DOHH2 (cell line): ENCODE measurements around the gene CNBD2.

ENCODE experiments used
- H3F3A ChIP-seq: fragments of 200-600 bp; sonication (generic), shearing (Covaris generic); 2 replicates; pipeline ENCODE4 v1.6.0; 2016; ENCODE audit warnings: antibody characterized with exemption, mild to moderate bottlenecking; ENCODE audit not compliant: control insufficient read depth, insufficient read depth
- H3K27ac ChIP-seq: fragments of 200-600 bp; sonication (generic); 2 replicates; pipeline ENCODE4 v1.5.1; 2014; ENCODE audit warnings: low read depth, mild to moderate bottlenecking, low read length, moderate library complexity
- H3K27me3 ChIP-seq: fragments of 200-600 bp; sonication (generic); 2 replicates; pipeline ENCODE4 v1.6.1; 2014; ENCODE audit warnings: mild to moderate bottlenecking, low read length, mixed read lengths; ENCODE audit not compliant: control insufficient read depth
- H3K36me3 ChIP-seq: fragments of 200-600 bp; sonication (generic); 2 replicates; pipeline ENCODE4 v1.6.1; 2014; ENCODE audit warnings: mild to moderate bottlenecking, low read length, moderate library complexity, mixed read lengths; ENCODE audit not compliant: control insufficient read depth
- H3K4me1 ChIP-seq: fragments of 200-600 bp; sonication (generic); 2 replicates; pipeline ENCODE4 v1.6.1; 2014; ENCODE audit warnings: mild to moderate bottlenecking, low read length, mixed read lengths; ENCODE audit not compliant: control insufficient read depth
- H3K4me2 ChIP-seq: fragments of 200-600 bp; sonication (generic); 2 replicates; pipeline ENCODE4 v1.6.0; 2014; ENCODE audit warnings: mild to moderate bottlenecking, low read length, moderate library complexity
- H3K4me3 ChIP-seq: fragments of 200-600 bp; sonication (generic); 2 replicates; pipeline ENCODE4 v1.5.1; 2014; ENCODE audit warnings: mild to moderate bottlenecking, low read length, mixed read lengths
- H3K79me2 ChIP-seq: fragments of 200-600 bp; sonication (generic); 2 replicates; pipeline ENCODE4 v1.6.1; 2014; ENCODE audit warnings: mild to moderate bottlenecking, low read length, mixed read lengths; ENCODE audit not compliant: control insufficient read depth
- H3K9me2 ChIP-seq: fragments of 200-600 bp; sonication (generic); replicated peaks from 2 replicates; pipeline ENCODE4 v1.6.1; 2014; ENCODE audit warnings: mild to moderate bottlenecking, low read length, mixed read lengths; ENCODE audit not compliant: control insufficient read depth
- H3K9me3 ChIP-seq: fragments of 200-600 bp; sonication (generic); 2 replicates; pipeline ENCODE4 v1.6.1; 2014; ENCODE audit warnings: antibody characterized with exemption, low read length, mixed read lengths; ENCODE audit not compliant: control insufficient read depth, insufficient read depth
- H4K20me1 ChIP-seq: fragments of 200-600 bp; sonication (generic); 2 replicates; pipeline ENCODE4 v1.6.0; 2014; ENCODE audit warnings: low read depth, mild to moderate bottlenecking, antibody characterized with exemption, low read length, moderate library complexity; ENCODE audit not compliant: control insufficient read depth, insufficient read depth
- EZH2phosphoT487 ChIP-seq: fragments of 200-600 bp; sonication (generic); IDR thresholded peaks from 2 replicates; pipeline ENCODE4 v1.6.1; 2017; ENCODE audit warnings: borderline replicate concordance, mild to moderate bottlenecking, antibody characterized with exemption, low read length, moderate library complexity, mixed read lengths
- TF ChIP-seq, protein P1 (sequence below): fragments of 200-600 bp; sonication (generic); IDR thresholded peaks from one replicate; pipeline ENCODE4 v1.5.1; 2014; ENCODE audit warnings: antibody characterized with exemption, mild to moderate bottlenecking, low read depth, low read length; ENCODE audit not compliant: poor library complexity, severe bottlenecking

CNBD2 gene

DNA sequence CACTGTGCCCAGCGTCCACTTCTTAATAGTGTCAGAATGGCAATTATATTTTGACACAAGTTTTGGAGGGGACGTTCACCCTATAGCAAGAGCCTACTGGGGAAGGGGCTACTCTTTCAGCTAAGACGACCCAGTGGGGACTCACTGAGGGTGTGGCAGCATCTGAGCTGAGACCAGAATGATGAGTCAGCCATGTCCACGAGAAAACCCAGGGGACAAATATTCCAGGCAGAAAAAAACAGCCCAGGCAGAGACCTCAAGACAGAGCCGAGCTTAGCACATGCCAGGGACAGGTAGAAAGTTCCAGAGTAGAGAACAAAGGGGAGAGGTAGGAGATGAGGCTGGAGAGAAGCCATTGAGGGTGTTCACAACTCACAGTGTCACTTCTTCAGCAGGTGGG, 11.2 kb downstream of the CNBD2 start:
- H3K36me3 ChIP-seq, result no peaks in the 10 kb centered on the region
- no peaks in the 10 kb centered on the region for H3K9me2 ChIP-seq
- no peaks in the 10 kb centered on the region for H3K79me2 ChIP-seq

DNA sequence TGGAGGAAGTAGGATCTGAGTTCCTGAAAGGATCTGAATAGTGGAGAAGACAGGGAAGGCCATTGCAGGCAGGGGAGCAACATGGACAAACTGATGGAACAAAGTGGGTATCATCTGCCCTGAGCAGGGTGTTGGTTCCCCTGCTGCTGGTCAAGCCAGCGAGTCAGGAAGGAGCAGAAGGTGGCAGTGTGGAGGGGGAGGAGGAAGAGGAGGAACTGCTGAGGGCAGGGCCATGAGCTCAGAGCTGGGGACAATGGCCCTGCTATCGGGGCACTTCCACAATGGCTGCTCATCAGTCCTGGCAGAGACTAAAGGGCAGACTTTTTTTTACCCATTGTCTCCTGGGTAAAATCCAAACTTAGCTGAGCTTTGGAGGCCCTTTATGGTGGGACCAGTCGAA, 13.6 kb downstream of the CNBD2 start:
- Histone ChIP-seq H3K4me1 (peaks cover 88% of the 10 kb centered on the region), H4K20me1 (no peaks in the 10 kb centered on the region), H3K9me2 (no peaks in the 10 kb centered on the region), H3K36me3 (no peaks in the 10 kb centered on the region), H3K79me2 (no peaks in the 10 kb centered on the region), H3K4me2 (0 out of 2 replicates have a peak overlapping the region, but pooled peaks have one; percentile 15), H3F3A (peaks cover 10% of the 10 kb centered on the region), H3K27ac (no peak overlapping the region), H3K4me3 (no peak overlapping the region), H3K9me3 (no peaks in the 10 kb centered on the region), H3K27me3 (no peaks in the 10 kb centered on the region)
- TF ChIP-seq EZH2phosphoT487, result no peak
- TF ChIP-seq, protein P1, sequence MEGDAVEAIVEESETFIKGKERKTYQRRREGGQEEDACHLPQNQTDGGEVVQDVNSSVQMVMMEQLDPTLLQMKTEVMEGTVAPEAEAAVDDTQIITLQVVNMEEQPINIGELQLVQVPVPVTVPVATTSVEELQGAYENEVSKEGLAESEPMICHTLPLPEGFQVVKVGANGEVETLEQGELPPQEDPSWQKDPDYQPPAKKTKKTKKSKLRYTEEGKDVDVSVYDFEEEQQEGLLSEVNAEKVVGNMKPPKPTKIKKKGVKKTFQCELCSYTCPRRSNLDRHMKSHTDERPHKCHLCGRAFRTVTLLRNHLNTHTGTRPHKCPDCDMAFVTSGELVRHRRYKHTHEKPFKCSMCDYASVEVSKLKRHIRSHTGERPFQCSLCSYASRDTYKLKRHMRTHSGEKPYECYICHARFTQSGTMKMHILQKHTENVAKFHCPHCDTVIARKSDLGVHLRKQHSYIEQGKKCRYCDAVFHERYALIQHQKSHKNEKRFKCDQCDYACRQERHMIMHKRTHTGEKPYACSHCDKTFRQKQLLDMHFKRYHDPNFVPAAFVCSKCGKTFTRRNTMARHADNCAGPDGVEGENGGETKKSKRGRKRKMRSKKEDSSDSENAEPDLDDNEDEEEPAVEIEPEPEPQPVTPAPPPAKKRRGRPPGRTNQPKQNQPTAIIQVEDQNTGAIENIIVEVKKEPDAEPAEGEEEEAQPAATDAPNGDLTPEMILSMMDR, result peak; percentile 17

More for the DNA sequence above, 11.2 kb downstream of the CNBD2 start:
- H4K20me1 ChIP-seq, result no peaks in the 10 kb centered on the region
- H3K4me2 ChIP-seq, result no peak overlapping the region
- peaks cover 10% of the 10 kb centered on the region for H3F3A ChIP-seq
- H3K27me3 ChIP-seq, result no peaks in the 10 kb centered on the region
- H3K4me1 ChIP-seq, result peaks cover 80% of the 10 kb centered on the region
- no peak overlapping the region for H3K4me3 ChIP-seq
- peak overlapping the region; percentile 93 for H3K27ac ChIP-seq
- TF ChIP-seq, protein P1, result no peak
- no peak for TF ChIP-seq EZH2phosphoT487
- H3K9me3 ChIP-seq, result no peaks in the 10 kb centered on the region

DNA sequence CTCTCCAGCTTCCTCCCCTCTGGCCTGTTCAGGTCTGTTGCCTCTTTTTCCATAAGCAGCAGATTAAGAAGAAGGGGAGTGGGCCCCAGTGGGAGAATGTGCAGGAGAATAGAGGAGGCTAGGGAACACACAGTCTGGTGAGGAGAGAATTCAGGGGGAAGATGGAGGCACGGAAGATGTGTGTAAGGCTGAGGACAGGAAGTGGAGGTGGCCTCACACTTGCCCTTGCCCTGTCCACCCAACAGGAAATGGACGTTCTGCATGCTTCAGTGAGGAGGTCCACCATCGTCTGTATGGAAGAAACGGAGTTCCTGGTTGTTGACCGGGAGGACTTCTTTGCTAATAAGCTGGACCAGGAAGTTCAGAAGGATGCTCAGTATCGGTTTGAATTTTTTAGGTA, 16.0 kb downstream of the CNBD2 start:
- H3K27ac ChIP-seq, result no peak overlapping the region
- peaks cover 2% of the 10 kb centered on the region; the same call in 1 of the 2 replicates for H3F3A ChIP-seq
- H3K4me2 ChIP-seq, result peak overlapping the region; percentile 17; the same call in 1 of the 2 replicates
- TF ChIP-seq EZH2phosphoT487, result no peak
- TF ChIP-seq, protein P1, result no peak
- H4K20me1 ChIP-seq, result no peaks in the 10 kb centered on the region
- no peaks in the 10 kb centered on the region for H3K79me2 ChIP-seq
- no peaks in the 10 kb centered on the region for H3K9me3 ChIP-seq
- no peaks in the 10 kb centered on the region for H3K27me3 ChIP-seq
- peaks cover 70% of the 10 kb centered on the region for H3K4me1 ChIP-seq
- no peaks in the 10 kb centered on the region for H3K9me2 ChIP-seq
- H3K4me3 ChIP-seq, result no peak overlapping the region
- H3K36me3 ChIP-seq, result no peaks in the 10 kb centered on the region

DNA sequence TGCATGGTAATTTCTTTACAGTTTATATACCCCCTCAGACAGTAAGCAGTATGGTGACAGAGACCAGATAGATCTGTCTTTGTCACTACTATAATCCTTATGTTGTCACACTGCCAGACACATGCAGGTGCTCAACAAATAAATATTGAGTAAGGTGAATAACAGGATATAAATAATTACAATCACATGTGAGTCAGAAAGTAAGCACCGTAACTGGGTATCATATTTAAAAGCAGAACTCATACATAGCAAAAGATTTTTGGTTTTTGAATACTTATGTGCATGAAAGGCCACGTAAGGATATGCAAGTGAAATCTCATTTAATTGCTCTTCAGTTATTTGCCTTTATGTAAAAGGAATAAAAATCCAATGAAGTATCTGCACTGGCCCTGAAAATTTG, 17.4 kb downstream of the CNBD2 start:
- Histone ChIP-seq H3K79me2 (no peaks in the 10 kb centered on the region), H3F3A (no peaks in the 10 kb centered on the region; the same call in 1 of the 2 replicates), H3K27ac (peak overlapping the region; percentile 42), H4K20me1 (no peaks in the 10 kb centered on the region), H3K4me2 (peak overlapping the region; percentile 29), H3K9me3 (no peaks in the 10 kb centered on the region), H3K9me2 (no peaks in the 10 kb centered on the region), H3K27me3 (no peaks in the 10 kb centered on the region), H3K4me3 (no peak overlapping the region), H3K36me3 (no peaks in the 10 kb centered on the region), H3K4me1 (peaks cover 59% of the 10 kb centered on the region)
- TF ChIP-seq EZH2phosphoT487, result no peak
- TF ChIP-seq, protein P1, result no peak
